Activated T-helper 1 cell treated with anti-CD3 and anti-CD28 coated beads, Interleukin-12 subunit alpha, Interleukin-12 subunit beta, Interleukin-2, Interleukin-4 antibody, amounts not matched to agents 30 ng/mL and 10 ng/mL and 1 ng/mL, durations not matched to agents 14 hours and 24 hours and 36 hours (primary cell): ENCODE data around the gene NKX6-1. TPM values are rescaled to one million over a fixed set of nuclear protein-coding genes. Genes with fewer than 3 reads are reported as not detected.

ENCODE experiments used
- DNase-seq: peaks from one replicate; pipeline ENCODE4 v3.0.0; 2021; ENCODE audit warnings: low spot score
- H3K27ac Mint-ChIP-seq: one replicate; pipeline ENCODE4 v1.8.0; 2021; ENCODE audit warnings: mild to moderate bottlenecking, mixed read lengths
- H3K27me3 Mint-ChIP-seq: one replicate; pipeline ENCODE4 v1.8.0; 2022; ENCODE audit warnings: mild to moderate bottlenecking, moderate library complexity, mixed read lengths; ENCODE audit not compliant: insufficient read depth
- H3K36me3 Mint-ChIP-seq: one replicate; pipeline ENCODE4 v1.8.0; 2021; ENCODE audit warnings: low read depth, mixed read lengths
- H3K4me1 Mint-ChIP-seq: one replicate; pipeline ENCODE4 v1.8.0; 2021; ENCODE audit warnings: low read depth, mixed read lengths
- H3K4me3 Mint-ChIP-seq: one replicate; pipeline ENCODE4 v1.8.0; 2021; ENCODE audit warnings: mild to moderate bottlenecking, moderate library complexity, mixed read lengths
- H3K9me3 Mint-ChIP-seq: one replicate; pipeline ENCODE4 v1.8.0; 2021; ENCODE audit warnings: mixed read lengths
- intact Hi-C: fragments of 100-400 bp; cut with micrococcal nuclease; formaldehyde crosslinking; loops from one replicate; pipeline ENCODE4 v1.15.1; 2024
- total RNA-seq: library from RNA; stranded (reverse); gene quantifications from 2 replicates; pipeline ENCODE4 v1.2.3, GENCODE V29; 2022

Gene NKX6-1
- not detected in 2 replicates for total RNA-seq

DNA sequence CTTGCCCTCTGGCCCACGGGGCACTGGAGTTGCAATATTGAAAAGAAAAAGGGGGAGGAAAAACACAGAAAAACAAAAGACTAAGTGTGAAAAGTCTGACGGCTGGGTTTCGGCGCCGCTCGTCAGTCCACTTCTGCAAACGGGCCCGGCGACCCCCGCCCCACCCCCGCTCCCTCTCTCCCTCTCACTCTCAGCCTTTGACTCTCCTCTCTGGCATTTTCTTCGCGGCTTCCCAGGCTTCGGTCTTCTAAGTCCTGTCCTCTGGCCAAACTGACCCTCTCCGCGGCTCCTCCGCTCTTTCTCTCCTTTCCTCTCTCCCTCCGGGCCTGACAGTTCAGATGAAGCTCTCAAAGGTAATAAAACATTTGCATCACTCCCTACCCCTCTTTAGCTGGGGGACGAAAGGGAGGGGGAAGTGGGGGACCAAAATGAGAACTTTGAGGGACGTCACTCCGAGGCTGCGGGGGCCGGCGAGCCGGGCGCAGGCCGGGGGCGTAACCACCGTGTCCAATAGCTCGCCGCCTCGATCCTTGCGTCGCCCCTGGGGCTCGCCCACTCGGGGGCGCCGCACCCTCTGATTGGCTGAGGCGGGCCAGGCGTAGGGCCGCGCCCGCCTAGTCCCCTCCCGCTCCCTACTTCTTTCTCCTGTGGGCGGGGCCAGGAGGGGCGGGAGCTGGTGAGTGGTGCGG, at the start of gene NKX6-1:
TSS of gene NKX6-1 (minus strand) at position 358 of the 689 bp plus-strand sequence. CDS start 1,064 bp downstream, outside the sequence.
- Mint-ChIP-seq H3K4me3 (peak within 1 kb of the TSS; percentile 71), H3K36me3 (peaks cover 3% of the 10 kb centered on the region), H3K4me1 (peaks cover 9% of the 10 kb centered on the region), H3K27me3 (peaks cover 86% of the 10 kb centered on the region), H3K27ac (peak within 1 kb of the TSS; percentile 80), H3K9me3 (peaks cover 13% of the 10 kb centered on the region)
- intact Hi-C loops: loop anchor here (5.0 kb wide), 1 partner anchor 468 kb away; the partner anchor contains the start of gene WDFY3
- DNase-seq: no peak

DNA sequence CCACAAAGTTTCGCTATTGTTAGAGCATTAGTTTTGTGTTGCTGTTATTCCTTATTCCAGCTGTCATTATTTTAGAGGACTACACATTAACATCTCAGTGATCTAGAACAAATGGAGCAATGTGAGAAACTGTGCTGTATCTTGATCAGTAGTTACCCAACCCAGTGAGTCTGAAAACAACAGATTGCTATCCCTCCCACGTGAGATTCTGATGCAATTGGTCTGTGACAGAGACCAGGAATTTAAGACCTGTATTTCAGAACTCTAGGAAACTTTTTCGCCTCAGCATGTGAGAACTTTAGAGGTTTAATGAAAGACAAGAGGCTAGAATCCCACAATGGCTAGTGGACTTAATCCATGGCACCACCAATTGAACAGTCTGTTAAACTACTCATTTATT, 48.1 kb upstream of the NKX6-1 start:
- Mint-ChIP-seq H3K36me3 (no peaks in the 10 kb centered on the region), H3K9me3 (no peaks in the 10 kb centered on the region), H3K4me3 (no peak overlapping the region), H3K27ac (no peak overlapping the region), H3K4me1 (no peaks in the 10 kb centered on the region), H3K27me3 (no peaks in the 10 kb centered on the region)
- no peak for DNase-seq
- intact Hi-C loops: no loop called here

DNA sequence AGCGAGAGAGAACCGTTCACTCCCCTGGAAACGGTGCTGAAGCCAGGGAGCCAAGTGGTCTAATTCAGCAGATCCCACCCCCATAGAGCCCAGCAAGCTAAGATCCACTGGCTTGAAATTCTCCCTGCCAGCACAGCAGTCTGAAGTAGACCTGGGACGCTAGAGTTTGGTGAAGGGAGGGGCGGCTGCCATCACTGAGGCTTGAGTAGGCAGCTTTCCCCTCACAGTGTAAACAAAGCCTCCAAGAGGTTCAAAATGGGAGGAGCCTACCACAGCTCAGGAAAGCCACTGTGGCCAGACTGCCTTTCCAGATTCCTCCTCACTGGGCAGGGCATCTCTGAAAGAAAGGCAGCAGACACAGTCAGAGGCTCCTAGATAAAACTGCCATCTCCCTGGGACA, 46.0 kb upstream of the NKX6-1 start:
- intact Hi-C loops: no loop called here
- Mint-ChIP-seq H3K4me1 (no peaks in the 10 kb centered on the region), H3K4me3 (no peak overlapping the region), H3K9me3 (no peaks in the 10 kb centered on the region), H3K36me3 (no peaks in the 10 kb centered on the region), H3K27me3 (no peaks in the 10 kb centered on the region), H3K27ac (no peak overlapping the region)
- DNase-seq: no peak

DNA sequence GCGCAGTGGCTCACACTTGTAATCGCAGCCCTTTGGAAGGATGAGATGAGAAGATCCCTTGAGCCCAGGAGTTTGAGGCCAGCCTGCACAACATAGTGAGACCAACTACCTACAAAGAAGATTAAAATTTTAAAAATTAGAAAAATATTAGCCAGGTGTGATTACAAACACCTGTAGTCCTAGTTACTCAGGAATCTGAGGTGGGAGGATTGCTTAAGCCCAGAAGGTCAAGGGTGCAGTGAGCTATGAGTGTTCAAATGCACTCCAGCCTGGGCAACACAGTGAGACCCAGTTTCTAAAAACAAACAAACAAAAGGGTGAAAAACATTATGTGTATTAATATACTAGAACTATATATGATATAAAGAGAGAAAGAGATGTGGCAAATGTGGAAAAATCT, 36.8 kb upstream of the NKX6-1 start:
- Mint-ChIP-seq H3K36me3 (no peaks in the 10 kb centered on the region), H3K27me3 (peaks cover 6% of the 10 kb centered on the region), H3K27ac (no peak overlapping the region), H3K4me1 (no peaks in the 10 kb centered on the region), H3K9me3 (no peaks in the 10 kb centered on the region), H3K4me3 (no peak overlapping the region)
- intact Hi-C loops: no loop called here
- DNase-seq: no peak

DNA sequence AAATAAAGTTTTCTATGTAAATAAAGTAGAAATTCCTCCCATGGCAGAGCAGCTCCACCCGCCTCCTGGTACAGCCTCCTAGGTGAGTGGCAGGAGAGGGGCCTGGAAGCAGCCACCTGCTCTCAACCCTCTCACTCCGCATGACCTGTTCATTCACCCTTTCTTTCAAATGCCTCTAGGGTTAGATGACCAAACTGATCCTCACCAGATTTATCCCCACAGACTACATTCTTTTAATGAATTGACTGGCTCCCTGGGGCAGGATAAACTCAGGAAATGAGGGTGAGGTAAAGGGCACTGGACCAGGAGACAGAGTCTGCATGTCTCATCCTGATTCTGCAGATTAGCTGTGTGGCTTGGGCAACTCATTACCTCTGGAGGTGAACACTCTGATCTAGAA, 32.6 kb upstream of the NKX6-1 start:
- DNase-seq: no peak
- Mint-ChIP-seq H3K4me1 (no peaks in the 10 kb centered on the region), H3K4me3 (no peak overlapping the region), H3K27ac (no peak overlapping the region), H3K36me3 (no peaks in the 10 kb centered on the region), H3K27me3 (peaks cover 8% of the 10 kb centered on the region), H3K9me3 (no peaks in the 10 kb centered on the region)
- intact Hi-C loops: no loop called here

DNA sequence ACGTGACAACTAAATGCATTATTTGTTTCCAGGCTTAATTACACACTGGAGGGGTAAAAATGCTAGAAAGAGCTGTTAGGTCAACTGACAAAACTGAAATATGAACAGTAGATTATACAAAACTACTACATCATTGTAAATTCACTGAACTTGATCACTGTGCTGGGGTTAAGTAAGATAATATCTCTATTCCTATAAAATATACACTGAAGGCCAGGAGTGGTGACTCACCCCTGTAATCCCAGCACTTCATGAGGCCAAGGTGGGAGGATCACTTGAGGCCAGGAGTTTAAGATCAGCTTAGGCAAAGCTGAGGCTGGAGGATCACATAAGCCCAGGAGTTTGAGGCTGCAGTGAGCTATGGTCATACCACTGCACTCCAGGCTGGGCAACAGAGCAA, 31.8 kb upstream of the NKX6-1 start:
- Mint-ChIP-seq H3K36me3 (no peaks in the 10 kb centered on the region), H3K27me3 (peaks cover 8% of the 10 kb centered on the region), H3K9me3 (no peaks in the 10 kb centered on the region), H3K27ac (no peak overlapping the region), H3K4me3 (no peak overlapping the region), H3K4me1 (no peaks in the 10 kb centered on the region)
- intact Hi-C loops: no loop called here
- no peak for DNase-seq

DNA sequence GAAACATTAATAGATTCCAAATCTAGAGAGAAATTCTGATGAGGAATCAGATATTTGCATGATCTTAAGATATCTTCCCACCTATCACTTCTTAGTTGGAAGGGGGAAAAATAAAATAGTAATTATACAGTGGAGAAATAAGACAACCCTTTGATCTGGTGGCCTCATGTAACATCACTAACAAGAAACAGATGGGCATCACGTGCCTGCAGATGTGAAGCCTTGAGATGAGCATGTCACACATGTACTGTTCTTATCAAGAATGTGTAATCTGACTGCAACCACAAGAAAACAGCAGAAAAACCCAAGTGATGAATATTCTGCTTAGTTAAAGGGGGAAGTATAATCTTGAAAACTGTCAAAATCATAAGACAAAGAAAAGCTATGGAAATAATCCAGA, 31.4 kb upstream of the NKX6-1 start:
- Mint-ChIP-seq H3K36me3 (no peaks in the 10 kb centered on the region), H3K4me3 (no peak overlapping the region), H3K9me3 (no peaks in the 10 kb centered on the region), H3K4me1 (no peaks in the 10 kb centered on the region), H3K27ac (no peak overlapping the region), H3K27me3 (peaks cover 8% of the 10 kb centered on the region)
- intact Hi-C loops: no loop called here
- no peak for DNase-seq

DNA sequence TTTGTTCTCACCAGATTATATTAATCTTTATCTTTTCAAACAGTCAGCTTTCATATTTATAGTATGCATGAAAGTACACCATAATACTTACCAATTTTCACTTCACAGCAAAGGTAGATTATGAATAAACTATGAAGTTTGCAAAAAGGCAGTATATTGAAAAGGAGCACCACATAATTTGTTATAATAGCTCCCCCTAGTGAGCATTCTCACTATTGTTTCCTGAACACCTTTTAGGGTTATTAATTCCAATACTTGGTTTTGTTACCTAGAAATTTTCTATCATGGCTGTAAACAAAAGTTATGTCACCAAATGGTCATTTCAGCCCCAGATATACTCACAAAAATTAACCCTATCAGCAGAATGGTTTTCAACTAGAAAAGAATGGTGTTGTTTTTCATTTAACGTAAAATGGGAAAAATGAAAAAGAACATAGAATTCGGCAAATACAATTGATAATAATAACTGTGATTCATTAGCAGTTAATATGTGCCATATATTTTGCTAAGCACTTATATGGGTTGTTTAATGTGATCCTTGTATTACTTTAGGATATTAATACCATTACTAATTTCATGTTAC, 30.2 kb upstream of the NKX6-1 start:
- H3K4me3 Mint-ChIP-seq: no peak overlapping the region
- H3K9me3 Mint-ChIP-seq: no peaks in the 10 kb centered on the region
- H3K36me3 Mint-ChIP-seq: no peaks in the 10 kb centered on the region
- no peak for DNase-seq
- peaks cover 6% of the 10 kb centered on the region for H3K27me3 Mint-ChIP-seq
- no peaks in the 10 kb centered on the region for H3K4me1 Mint-ChIP-seq
- intact Hi-C loops: loop anchor here (1.0 kb wide), 1 partner anchor 885 kb away; no protein-coding TSS in a partner anchor
- no peak overlapping the region for H3K27ac Mint-ChIP-seq

DNA sequence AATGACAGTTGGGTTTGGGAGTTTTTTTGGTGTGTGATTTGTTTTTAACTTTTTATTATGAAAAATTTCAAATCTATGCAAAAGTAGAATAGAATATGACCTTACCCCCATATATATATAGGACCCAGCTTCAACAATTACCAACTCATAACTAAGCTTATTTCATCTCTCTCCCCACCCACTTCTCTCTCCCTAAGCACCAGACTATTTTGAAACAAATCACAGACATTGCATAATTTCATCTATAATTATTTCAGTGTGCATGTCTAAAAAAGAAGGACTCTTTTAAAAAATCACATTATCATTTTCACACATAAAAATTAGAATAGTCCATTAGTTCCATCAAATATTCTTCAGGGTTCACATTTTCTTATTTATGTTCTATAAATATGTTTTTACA, 28.3 kb upstream of the NKX6-1 start:
- intact Hi-C loops: no loop called here
- peaks cover 4% of the 10 kb centered on the region for H3K27me3 Mint-ChIP-seq
- no peaks in the 10 kb centered on the region for H3K4me1 Mint-ChIP-seq
- no peaks in the 10 kb centered on the region for H3K9me3 Mint-ChIP-seq
- no peaks in the 10 kb centered on the region for H3K36me3 Mint-ChIP-seq
- no peak overlapping the region for H3K4me3 Mint-ChIP-seq
- no peak for DNase-seq
- H3K27ac Mint-ChIP-seq: no peak overlapping the region

DNA sequence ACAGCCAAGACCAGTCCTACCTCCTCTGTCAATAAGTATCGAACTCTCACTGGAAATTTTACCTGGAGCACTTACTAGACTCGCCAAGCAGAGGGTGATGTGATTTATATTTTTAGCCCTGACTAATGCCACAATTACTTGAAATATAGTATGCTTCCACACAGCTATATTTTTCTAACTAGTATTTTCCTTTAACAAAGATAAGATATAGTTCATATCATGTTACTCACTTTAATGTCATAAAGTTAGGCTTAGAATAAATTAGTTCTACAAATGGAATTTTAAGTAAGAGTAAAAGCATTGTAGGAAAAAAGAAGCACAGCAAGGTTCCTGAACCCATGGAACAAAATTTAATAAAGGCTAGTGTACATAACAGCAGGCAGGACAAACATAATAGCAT, 16.0 kb upstream of the NKX6-1 start:
- H3K27me3 Mint-ChIP-seq: peaks cover 11% of the 10 kb centered on the region
- no peaks in the 10 kb centered on the region for H3K36me3 Mint-ChIP-seq
- no peak overlapping the region for H3K4me3 Mint-ChIP-seq
- DNase-seq: no peak
- intact Hi-C loops: no loop called here
- no peak overlapping the region for H3K27ac Mint-ChIP-seq
- H3K4me1 Mint-ChIP-seq: no peaks in the 10 kb centered on the region
- H3K9me3 Mint-ChIP-seq: no peaks in the 10 kb centered on the region

DNA sequence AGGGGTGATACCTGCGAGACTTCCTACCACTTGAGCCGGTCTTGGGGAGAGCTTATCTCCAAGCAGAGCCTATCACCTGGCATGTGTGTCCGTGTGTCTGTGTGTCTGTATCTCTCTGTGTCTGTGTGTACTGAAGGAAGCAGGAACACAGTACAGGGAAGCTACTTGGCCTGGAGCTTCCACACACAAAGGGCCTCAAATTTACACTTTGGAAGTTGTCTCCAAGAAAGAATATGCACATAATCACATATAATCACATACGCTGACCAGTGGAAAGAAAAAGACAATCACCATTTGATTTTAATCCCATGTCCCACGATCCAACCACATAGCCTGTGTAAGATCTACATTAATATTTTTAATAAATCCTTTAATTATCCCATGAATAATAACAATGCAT, 13.2 kb upstream of the NKX6-1 start:
- no peak overlapping the region for H3K27ac Mint-ChIP-seq
- no peak overlapping the region for H3K4me3 Mint-ChIP-seq
- no peaks in the 10 kb centered on the region for H3K36me3 Mint-ChIP-seq
- H3K9me3 Mint-ChIP-seq: no peaks in the 10 kb centered on the region
- DNase-seq: no peak
- intact Hi-C loops: no loop called here
- H3K4me1 Mint-ChIP-seq: no peaks in the 10 kb centered on the region
- H3K27me3 Mint-ChIP-seq: peaks cover 14% of the 10 kb centered on the region

DNA sequence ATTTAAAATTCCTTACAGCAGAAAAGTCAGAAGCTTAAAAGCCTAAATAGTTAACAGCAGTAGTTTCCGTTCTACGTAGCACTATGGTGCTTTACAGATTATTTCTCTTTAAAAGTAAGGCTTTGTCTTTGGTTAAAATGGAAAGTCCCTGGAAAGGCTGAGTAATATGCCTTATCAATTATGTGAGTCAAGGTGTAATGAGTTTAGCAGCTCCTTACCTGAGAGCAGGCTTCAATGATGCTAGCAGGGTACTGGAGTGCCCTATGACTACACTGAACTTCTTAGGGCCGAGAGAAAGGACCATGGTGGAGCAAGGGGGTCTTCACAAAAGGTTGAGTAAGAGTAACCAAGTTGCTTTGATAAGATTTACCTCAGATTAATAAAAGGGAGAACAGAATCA, 12.6 kb upstream of the NKX6-1 start:
- no peaks in the 10 kb centered on the region for H3K9me3 Mint-ChIP-seq
- no peaks in the 10 kb centered on the region for H3K4me1 Mint-ChIP-seq
- peaks cover 15% of the 10 kb centered on the region for H3K27me3 Mint-ChIP-seq
- DNase-seq: no peak
- H3K4me3 Mint-ChIP-seq: no peak overlapping the region
- no peaks in the 10 kb centered on the region for H3K36me3 Mint-ChIP-seq
- H3K27ac Mint-ChIP-seq: no peak overlapping the region
- intact Hi-C loops: no loop called here

DNA sequence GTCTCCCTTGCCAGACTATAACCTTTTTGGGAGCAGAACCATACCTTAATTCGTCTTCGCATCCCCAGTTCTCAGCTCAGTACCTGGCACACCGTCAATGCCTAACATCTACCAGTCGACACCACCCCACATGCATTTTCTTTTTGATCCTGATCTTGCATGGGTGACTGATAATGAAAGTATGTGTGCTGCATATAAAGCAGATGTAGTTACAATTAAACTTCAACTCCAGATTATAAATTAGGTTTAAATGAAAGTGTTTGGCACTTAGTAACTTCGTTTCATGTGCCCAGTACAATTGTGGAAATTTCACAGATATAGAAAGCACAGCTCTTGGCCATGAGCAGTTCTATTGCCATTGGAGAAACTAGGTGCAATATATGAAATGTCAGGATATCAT, 8.8 kb upstream of the NKX6-1 start:
- H3K4me3 Mint-ChIP-seq: no peak overlapping the region
- H3K9me3 Mint-ChIP-seq: no peaks in the 10 kb centered on the region
- no peak overlapping the region for H3K27ac Mint-ChIP-seq
- no peak for DNase-seq
- H3K4me1 Mint-ChIP-seq: no peaks in the 10 kb centered on the region
- intact Hi-C loops: no loop called here
- no peaks in the 10 kb centered on the region for H3K36me3 Mint-ChIP-seq
- H3K27me3 Mint-ChIP-seq: peaks cover 35% of the 10 kb centered on the region
